Neural cell (in vitro differentiated cells): ENCODE measurements around the gene MGLL. TPM values are rescaled to one million over a fixed set of nuclear protein-coding genes. Genes with fewer than 3 reads are reported as not detected.

ENCODE experiments used
- H2AFZ ChIP-seq: fragments of 200-600, 300-800 bp; sonication (generic), shearing (Covaris generic); 2 replicates; pipeline ENCODE4 v1.6.0; 2014; ENCODE audit warnings: low read depth, mild to moderate bottlenecking, antibody characterized with exemption, low read length, moderate library complexity
- H3F3A ChIP-seq: fragments of 200-600 bp; shearing (Covaris generic); 2 replicates; pipeline ENCODE4 v1.6.1; 2016; ENCODE audit warnings: mild to moderate bottlenecking, moderate library complexity, mixed read lengths, antibody characterized with exemption, low read length; ENCODE audit not compliant: insufficient read depth, poor library complexity, severe bottlenecking
- H3K27ac ChIP-seq: fragments of 200-600, 300-800 bp; sonication (generic), shearing (Covaris generic); 2 replicates; pipeline ENCODE4 v1.5.1; 2014; ENCODE audit warnings: mild to moderate bottlenecking, low read length, moderate library complexity
- H3K27me3 ChIP-seq: fragments of 300-800, 200-600 bp; sonication (generic), shearing (Covaris generic); 2 replicates; pipeline ENCODE4 v1.6.0; 2014; ENCODE audit warnings: mild to moderate bottlenecking, low read depth, low read length, moderate library complexity; ENCODE audit not compliant: insufficient read depth
- H3K36me3 ChIP-seq: fragments of 300-800, 200-600 bp; sonication (generic), shearing (Covaris generic); 2 replicates; pipeline ENCODE4 v1.5.1; 2014; ENCODE audit warnings: mild to moderate bottlenecking, antibody characterized with exemption, low read length, moderate library complexity; ENCODE audit not compliant: insufficient read depth
- H3K4me2 ChIP-seq: fragments of 300-800, 200-600 bp; sonication (generic), shearing (Covaris generic); 2 replicates; pipeline ENCODE4 v1.6.0; 2014; ENCODE audit warnings: mild to moderate bottlenecking, low read length
- H3K4me3 ChIP-seq: fragments of 300-800, 200-600 bp; sonication (generic), shearing (Covaris generic); 2 replicates; pipeline ENCODE4 v1.5.1; 2014; ENCODE audit warnings: mild to moderate bottlenecking, low read length, moderate library complexity
- H3K79me2 ChIP-seq: fragments of 200-600 bp; shearing (Covaris generic); replicated peaks from 2 replicates; pipeline ENCODE4 v1.6.0; 2014; ENCODE audit warnings: mild to moderate bottlenecking, low read length, moderate library complexity; ENCODE audit not compliant: insufficient read depth
- H3K9ac ChIP-seq: fragments of 300-800, 200-600 bp; sonication (generic), shearing (Covaris generic); 2 replicates; pipeline ENCODE4 v1.6.1; 2016; ENCODE audit warnings: mild to moderate bottlenecking, low read length, mixed read lengths
- H3K9me2 ChIP-seq: fragments of 200-600 bp; shearing (Covaris generic); 2 replicates; pipeline ENCODE4 v1.6.1; 2016; ENCODE audit warnings: mild to moderate bottlenecking, low read length, mixed read lengths; ENCODE audit not compliant: insufficient read depth
- H3K9me3 ChIP-seq: fragments of 200-600, 300-800 bp; sonication (generic), shearing (Covaris generic); 2 replicates; pipeline ENCODE4 v1.6.1; 2016; ENCODE audit warnings: mild to moderate bottlenecking, mixed run types, low read length, moderate library complexity, mixed read lengths
- H4K20me1 ChIP-seq: fragments of 200-600 bp; shearing (Covaris generic); 2 replicates; pipeline ENCODE4 v1.6.1; 2016; ENCODE audit warnings: mild to moderate bottlenecking, mixed run types; ENCODE audit not compliant: insufficient read depth
- EP300 ChIP-seq: fragments of 450-650 bp; conservative IDR thresholded peaks from 2 replicates; pipeline ENCODE4 v1.6.1; 2014; ENCODE audit warnings: antibody characterized with exemption, mild to moderate bottlenecking, moderate library complexity; ENCODE audit not compliant: poor library complexity, severe bottlenecking
- EZH2 ChIP-seq: fragments of 200-600, 300-800 bp; shearing (Covaris generic), sonication (generic); IDR thresholded peaks from 2 replicates; pipeline ENCODE4 v1.6.1; 2014; ENCODE audit warnings: antibody characterized with exemption, low read length, borderline replicate concordance, mild to moderate bottlenecking; ENCODE audit not compliant: insufficient read depth, poor library complexity, severe bottlenecking
- MXI1 ChIP-seq: fragments of 450-650 bp; conservative IDR thresholded peaks from 2 replicates; pipeline ENCODE4 v1.6.1; 2014; ENCODE audit warnings: antibody characterized with exemption, mild to moderate bottlenecking; ENCODE audit not compliant: poor library complexity, severe bottlenecking
- POLR2AphosphoS5 ChIP-seq: IDR thresholded peaks from 2 replicates; pipeline ENCODE4 v1.6.1; 2012
- RAD21 ChIP-seq: fragments of 450-650 bp; conservative IDR thresholded peaks from 2 replicates; pipeline ENCODE4 v1.6.1; 2014; ENCODE audit warnings: antibody characterized with exemption, mild to moderate bottlenecking, moderate library complexity
- SMC3 ChIP-seq: fragments of 450-650 bp; conservative IDR thresholded peaks from 2 replicates; pipeline ENCODE4 v1.6.1; 2014; ENCODE audit warnings: antibody characterized with exemption, mild to moderate bottlenecking, moderate library complexity; ENCODE audit not compliant: poor library complexity
- TAF1 ChIP-seq: IDR thresholded peaks from 2 replicates; pipeline ENCODE4 v1.6.1; 2012; ENCODE audit warnings: low read depth
- polyA plus RNA-seq: library from polyadenylated mRNA; depleted of rRNA; stranded (reverse); fragments of >200 nt; gene quantifications from 2 replicates; pipeline ENCODE4 v1.2.3, GENCODE V29; 2014
- TF ChIP-seq, protein P1 (sequence below): IDR thresholded peaks from 2 replicates; pipeline ENCODE4 v1.6.1; 2012; ENCODE audit warnings: borderline replicate concordance
- TF ChIP-seq, protein P2 (sequence below): fragments of 450-650 bp; IDR thresholded peaks from 2 replicates; pipeline ENCODE4 v1.5.1; 2014; ENCODE audit warnings: antibody characterized with exemption, mild to moderate bottlenecking, moderate library complexity; ENCODE audit not compliant: poor library complexity, severe bottlenecking

Gene MGLL
- polyA plus RNA-seq, 1 donor from 2014 or later, result 2.0 TPM

DNA sequence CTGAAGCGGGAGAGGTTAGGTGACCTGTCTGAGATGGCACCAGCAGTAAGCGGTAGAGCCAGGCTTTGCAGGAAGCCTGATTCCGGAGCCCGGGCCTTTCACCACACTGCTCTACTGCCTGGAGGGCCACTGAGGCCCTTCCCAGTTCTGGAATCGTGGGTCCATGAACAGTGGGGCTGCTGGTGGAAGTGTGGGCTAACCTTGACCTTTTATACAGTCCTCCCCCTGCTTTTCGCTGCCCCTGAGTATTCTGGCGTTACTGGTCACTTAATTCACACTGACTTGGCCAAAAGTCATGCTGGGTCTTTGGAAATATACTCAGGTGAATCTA is 152.1 kb downstream of the MGLL start:
- Histone ChIP-seq H3K9ac (no peak overlapping the region), H3K36me3 (peaks cover 3% of the 10 kb centered on the region), H3K4me3 (no peak overlapping the region), H3K9me2 (no peaks in the 10 kb centered on the region), H3K9me3 (no peaks in the 10 kb centered on the region), H3K79me2 (no peaks in the 10 kb centered on the region), H3K27ac (no peak overlapping the region), H3K27me3 (no peaks in the 10 kb centered on the region), H3K4me2 (no peak overlapping the region), H4K20me1 (no peaks in the 10 kb centered on the region), H2AFZ (no peak overlapping the region), H3F3A (no peaks in the 10 kb centered on the region)
- TF ChIP-seq EZH2 (no peak), SMC3 (no peak), RAD21 (no peak), TAF1 (no peak), EP300 (no peak), POLR2AphosphoS5 (no peak), MXI1 (no peak)
- TF ChIP-seq, protein P1, sequence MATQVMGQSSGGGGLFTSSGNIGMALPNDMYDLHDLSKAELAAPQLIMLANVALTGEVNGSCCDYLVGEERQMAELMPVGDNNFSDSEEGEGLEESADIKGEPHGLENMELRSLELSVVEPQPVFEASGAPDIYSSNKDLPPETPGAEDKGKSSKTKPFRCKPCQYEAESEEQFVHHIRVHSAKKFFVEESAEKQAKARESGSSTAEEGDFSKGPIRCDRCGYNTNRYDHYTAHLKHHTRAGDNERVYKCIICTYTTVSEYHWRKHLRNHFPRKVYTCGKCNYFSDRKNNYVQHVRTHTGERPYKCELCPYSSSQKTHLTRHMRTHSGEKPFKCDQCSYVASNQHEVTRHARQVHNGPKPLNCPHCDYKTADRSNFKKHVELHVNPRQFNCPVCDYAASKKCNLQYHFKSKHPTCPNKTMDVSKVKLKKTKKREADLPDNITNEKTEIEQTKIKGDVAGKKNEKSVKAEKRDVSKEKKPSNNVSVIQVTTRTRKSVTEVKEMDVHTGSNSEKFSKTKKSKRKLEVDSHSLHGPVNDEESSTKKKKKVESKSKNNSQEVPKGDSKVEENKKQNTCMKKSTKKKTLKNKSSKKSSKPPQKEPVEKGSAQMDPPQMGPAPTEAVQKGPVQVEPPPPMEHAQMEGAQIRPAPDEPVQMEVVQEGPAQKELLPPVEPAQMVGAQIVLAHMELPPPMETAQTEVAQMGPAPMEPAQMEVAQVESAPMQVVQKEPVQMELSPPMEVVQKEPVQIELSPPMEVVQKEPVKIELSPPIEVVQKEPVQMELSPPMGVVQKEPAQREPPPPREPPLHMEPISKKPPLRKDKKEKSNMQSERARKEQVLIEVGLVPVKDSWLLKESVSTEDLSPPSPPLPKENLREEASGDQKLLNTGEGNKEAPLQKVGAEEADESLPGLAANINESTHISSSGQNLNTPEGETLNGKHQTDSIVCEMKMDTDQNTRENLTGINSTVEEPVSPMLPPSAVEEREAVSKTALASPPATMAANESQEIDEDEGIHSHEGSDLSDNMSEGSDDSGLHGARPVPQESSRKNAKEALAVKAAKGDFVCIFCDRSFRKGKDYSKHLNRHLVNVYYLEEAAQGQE, result no peak
- TF ChIP-seq, protein P2, sequence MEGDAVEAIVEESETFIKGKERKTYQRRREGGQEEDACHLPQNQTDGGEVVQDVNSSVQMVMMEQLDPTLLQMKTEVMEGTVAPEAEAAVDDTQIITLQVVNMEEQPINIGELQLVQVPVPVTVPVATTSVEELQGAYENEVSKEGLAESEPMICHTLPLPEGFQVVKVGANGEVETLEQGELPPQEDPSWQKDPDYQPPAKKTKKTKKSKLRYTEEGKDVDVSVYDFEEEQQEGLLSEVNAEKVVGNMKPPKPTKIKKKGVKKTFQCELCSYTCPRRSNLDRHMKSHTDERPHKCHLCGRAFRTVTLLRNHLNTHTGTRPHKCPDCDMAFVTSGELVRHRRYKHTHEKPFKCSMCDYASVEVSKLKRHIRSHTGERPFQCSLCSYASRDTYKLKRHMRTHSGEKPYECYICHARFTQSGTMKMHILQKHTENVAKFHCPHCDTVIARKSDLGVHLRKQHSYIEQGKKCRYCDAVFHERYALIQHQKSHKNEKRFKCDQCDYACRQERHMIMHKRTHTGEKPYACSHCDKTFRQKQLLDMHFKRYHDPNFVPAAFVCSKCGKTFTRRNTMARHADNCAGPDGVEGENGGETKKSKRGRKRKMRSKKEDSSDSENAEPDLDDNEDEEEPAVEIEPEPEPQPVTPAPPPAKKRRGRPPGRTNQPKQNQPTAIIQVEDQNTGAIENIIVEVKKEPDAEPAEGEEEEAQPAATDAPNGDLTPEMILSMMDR, result no peak

DNA sequence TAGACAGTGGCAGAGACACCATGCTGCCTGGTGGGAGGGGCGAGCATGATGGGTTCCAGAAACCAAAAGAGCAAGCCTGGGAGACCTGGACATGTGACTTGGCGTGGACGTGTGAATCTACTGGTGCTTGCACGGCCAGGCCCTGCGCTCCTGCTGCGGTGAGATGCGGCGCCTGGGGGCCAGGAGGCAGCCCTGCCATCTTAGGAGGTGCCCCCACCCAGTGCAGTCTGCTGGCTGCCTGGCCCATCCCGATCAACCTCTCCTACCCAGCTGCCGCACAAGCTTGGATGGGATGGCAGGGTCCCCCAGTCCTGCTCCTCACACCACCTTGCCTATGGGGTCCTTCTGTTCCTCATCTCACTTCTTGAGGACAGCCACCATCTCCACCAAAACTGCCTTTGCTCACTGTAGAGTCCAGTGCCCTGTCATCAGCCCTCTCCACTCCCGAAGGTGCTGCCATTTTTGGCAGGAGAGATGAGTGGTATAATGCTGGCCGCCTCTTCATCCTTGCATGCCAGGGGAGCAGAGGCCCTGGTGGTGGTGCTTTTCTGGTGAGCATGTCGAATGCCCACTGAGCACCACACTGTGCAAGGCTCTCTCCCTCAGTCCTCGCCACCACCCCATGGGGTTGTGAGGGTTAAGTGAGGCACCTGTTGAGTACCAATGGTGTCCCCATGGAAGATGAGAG is 152.6 kb downstream of the MGLL start:
- Histone ChIP-seq H3F3A (no peaks in the 10 kb centered on the region), H3K9me3 (no peaks in the 10 kb centered on the region), H3K27me3 (no peaks in the 10 kb centered on the region), H3K9ac (no peak overlapping the region), H4K20me1 (no peaks in the 10 kb centered on the region), H3K27ac (no peak overlapping the region), H3K4me2 (no peak overlapping the region), H3K79me2 (no peaks in the 10 kb centered on the region), H3K36me3 (peaks cover 3% of the 10 kb centered on the region), H3K4me3 (no peak overlapping the region), H2AFZ (no peak overlapping the region), H3K9me2 (no peaks in the 10 kb centered on the region)
- TF ChIP-seq EP300, result no peak
- TF ChIP-seq RAD21, result no peak
- TF ChIP-seq SMC3, result no peak
- TF ChIP-seq EZH2, result no peak
- TF ChIP-seq, protein P2, result no peak
- TF ChIP-seq, protein P1, result no peak
- no peak for TF ChIP-seq MXI1
- TF ChIP-seq POLR2AphosphoS5, result no peak
- TF ChIP-seq TAF1, result no peak
